HG03066 (cell line): ENCODE data around the gene MYO5B.

Experiments used
- ATAC-seq: cut with Tn5 transposase; IDR thresholded peaks from one replicate; pipeline ENCODE4 v1.9.1; 2021; ENCODE audit warnings: low read depth; ENCODE audit not compliant: unreplicated experiment

MYO5B gene

GRCh38 chr18:50154420-50154819 lies 40.5 kb downstream of the MYO5B start:
- ATAC-seq, result no peak

- no peak for ATAC-seq
Measured at GRCh38 chr18:50152900-50153299, 42.0 kb downstream of the MYO5B start.

- ATAC-seq, result no peak
Measured at GRCh38 chr18:50151926-50152325, 43.0 kb downstream of the MYO5B start.

- no peak for ATAC-seq
Measured at GRCh38 chr18:50144540-50144939, 50.4 kb downstream of the MYO5B start.

- ATAC-seq, result no peak
Measured at GRCh38 chr18:50143886-50144285, 51.1 kb downstream of the MYO5B start.

- no peak for ATAC-seq
Measured at GRCh38 chr18:50143294-50143693, 51.7 kb downstream of the MYO5B start.

GRCh38 chr18:50142441-50143120 lies 52.4 kb downstream of the MYO5B start:
- ATAC-seq, result no peak

- no peak for ATAC-seq
Measured at GRCh38 chr18:50138181-50139064, 56.5 kb downstream of the MYO5B start.

GRCh38 chr18:50135903-50136302 lies 59.0 kb downstream of the MYO5B start:
- ATAC-seq, result no peak

GRCh38 chr18:50133526-50133925 lies 61.4 kb downstream of the MYO5B start:
- ATAC-seq, result no peak

- no peak for ATAC-seq
Measured at GRCh38 chr18:50131591-50131990, 63.4 kb downstream of the MYO5B start.

GRCh38 chr18:50128506-50129271 lies 66.3 kb downstream of the MYO5B start:
- ATAC-seq, result no peak

- ATAC-seq, result no peak
Measured at GRCh38 chr18:50127516-50128210, 67.3 kb downstream of the MYO5B start.

- no peak for ATAC-seq
Measured at GRCh38 chr18:50126471-50126870, 68.5 kb downstream of the MYO5B start.

- ATAC-seq, result no peak
Measured at GRCh38 chr18:50125456-50125855, 69.5 kb downstream of the MYO5B start.

GRCh38 chr18:50119296-50119695 lies 75.7 kb downstream of the MYO5B start:
- ATAC-seq, result no peak

GRCh38 chr18:50117863-50118262 lies 77.1 kb downstream of the MYO5B start:
- no peak for ATAC-seq

GRCh38 chr18:50115095-50115494 lies 79.9 kb downstream of the MYO5B start:
- no peak for ATAC-seq

GRCh38 chr18:50114448-50114847 lies 80.5 kb downstream of the MYO5B start:
- no peak for ATAC-seq

GRCh38 chr18:50113726-50114125 lies 81.2 kb downstream of the MYO5B start:
- ATAC-seq, result no peak

GRCh38 chr18:50111398-50111797 lies 83.5 kb downstream of the MYO5B start:
- no peak for ATAC-seq
